C4-2B (cell line): Measurements from ENCODE around the gene CD68.

Experiments used
- ZFX ChIP-seq: fragments of 450-650 bp; IDR thresholded peaks from 2 replicates; pipeline ENCODE4 v1.6.1; 2017
- TF ChIP-seq, protein P1 (sequence below): fragments of 450-650 bp; conservative IDR thresholded peaks from 2 replicates; pipeline ENCODE4 v1.5.1; 2017; ENCODE audit warnings: mild to moderate bottlenecking

GRCh38 chr17:7626307-7626706 lies 46.9 kb downstream of the CD68 start:
- TF ChIP-seq, protein P1, sequence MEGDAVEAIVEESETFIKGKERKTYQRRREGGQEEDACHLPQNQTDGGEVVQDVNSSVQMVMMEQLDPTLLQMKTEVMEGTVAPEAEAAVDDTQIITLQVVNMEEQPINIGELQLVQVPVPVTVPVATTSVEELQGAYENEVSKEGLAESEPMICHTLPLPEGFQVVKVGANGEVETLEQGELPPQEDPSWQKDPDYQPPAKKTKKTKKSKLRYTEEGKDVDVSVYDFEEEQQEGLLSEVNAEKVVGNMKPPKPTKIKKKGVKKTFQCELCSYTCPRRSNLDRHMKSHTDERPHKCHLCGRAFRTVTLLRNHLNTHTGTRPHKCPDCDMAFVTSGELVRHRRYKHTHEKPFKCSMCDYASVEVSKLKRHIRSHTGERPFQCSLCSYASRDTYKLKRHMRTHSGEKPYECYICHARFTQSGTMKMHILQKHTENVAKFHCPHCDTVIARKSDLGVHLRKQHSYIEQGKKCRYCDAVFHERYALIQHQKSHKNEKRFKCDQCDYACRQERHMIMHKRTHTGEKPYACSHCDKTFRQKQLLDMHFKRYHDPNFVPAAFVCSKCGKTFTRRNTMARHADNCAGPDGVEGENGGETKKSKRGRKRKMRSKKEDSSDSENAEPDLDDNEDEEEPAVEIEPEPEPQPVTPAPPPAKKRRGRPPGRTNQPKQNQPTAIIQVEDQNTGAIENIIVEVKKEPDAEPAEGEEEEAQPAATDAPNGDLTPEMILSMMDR, result no peak
- no peak for TF ChIP-seq ZFX
